HG02678 (cell line): ENCODE data around the gene FAM117B.
"Not testable (repeated sequence)": the region's sequence is repeated elsewhere in the genome, so short reads cannot be mapped to it uniquely, and the experiment has no call there.

Source experiments
- ATAC-seq: cut with Tn5 transposase; IDR thresholded peaks from one replicate; pipeline ENCODE4 v1.9.1; 2021; ENCODE audit warnings: mild to moderate bottlenecking, moderate library complexity; ENCODE audit not compliant: unreplicated experiment

FAM117B gene

GRCh38 chr2:202757339-202757738 lies 122.6 kb downstream of the FAM117B start:
- no peak for ATAC-seq

GRCh38 chr2:202758128-202758527 lies 123.4 kb downstream of the FAM117B start:
- no peak for ATAC-seq

GRCh38 chr2:202758604-202759003 lies 123.8 kb downstream of the FAM117B start:
- no peak for ATAC-seq

- no peak for ATAC-seq
Observed at GRCh38 chr2:202760848-202761247, 126.1 kb downstream of the FAM117B start.

GRCh38 chr2:202762556-202762955 lies 127.8 kb downstream of the FAM117B start:
- no peak for ATAC-seq

GRCh38 chr2:202763916-202764315 lies 129.1 kb downstream of the FAM117B start:
- no peak for ATAC-seq

GRCh38 chr2:202764991-202765390 lies 130.2 kb downstream of the FAM117B start:
- ATAC-seq, result no peak

GRCh38 chr2:202765436-202765835 lies 130.7 kb downstream of the FAM117B start:
- ATAC-seq, result no peak

- no peak for ATAC-seq
Observed at GRCh38 chr2:202768273-202768672, 133.5 kb downstream of the FAM117B start.

GRCh38 chr2:202769201-202769600 lies 134.4 kb downstream of the FAM117B start:
- ATAC-seq, result no peak

GRCh38 chr2:202771336-202771735 lies 136.6 kb downstream of the FAM117B start:
- no peak for ATAC-seq

GRCh38 chr2:202771741-202772460 lies 137.1 kb downstream of the FAM117B start:
- no peak for ATAC-seq

GRCh38 chr2:202773301-202773973 lies 138.7 kb downstream of the FAM117B start:
- ATAC-seq, result no peak

- ATAC-seq, result no peak
Observed at GRCh38 chr2:202774104-202774503, 139.3 kb downstream of the FAM117B start.

- no peak for ATAC-seq
Observed at GRCh38 chr2:202778217-202778616, 143.4 kb downstream of the FAM117B start.

- peak; percentile 90 for ATAC-seq
Observed at GRCh38 chr2:202780514-202781021, 145.8 kb downstream of the FAM117B start.

GRCh38 chr2:202782940-202783558 lies 148.3 kb downstream of the FAM117B start:
- no peak for ATAC-seq

- ATAC-seq, result no peak
Observed at GRCh38 chr2:202786842-202787241, 152.1 kb downstream of the FAM117B start.

GRCh38 chr2:202790676-202791075 lies 155.9 kb downstream of the FAM117B start:
- no peak for ATAC-seq

- ATAC-seq, result no peak
Observed at GRCh38 chr2:202797944-202798343, 163.2 kb downstream of the FAM117B start.

- ATAC-seq, result not testable (repeated sequence)
Observed at GRCh38 chr2:202805911-202806310, 171.1 kb downstream of the FAM117B start.
